IMR-90 (cell line): Measurements from ENCODE around the gene ADRB2. TPM values are rescaled to one million over a fixed set of nuclear protein-coding genes. Genes with fewer than 3 reads are reported as not detected.

Experiments
- ATAC-seq: fragments of 200-7000 bp; cut with Tn5 transposase; 2 replicates; pipeline ENCODE4 v1.9.1; 2020; ENCODE audit warnings: low read depth, mild to moderate bottlenecking, moderate library complexity
- BruUV-seq: library from RNA; stranded (reverse); fragments of 400-500 nt; replicated peaks from 2 replicates; lab custom pipeline; 2021; lab: Mats Ljungman, UMichigan
- CTCF ChIA-PET: fragments of 300-600 bp; formaldehyde crosslinking; extraction: SDS; loops from one replicate; lab custom pipeline; 2021; ENCODE audit warnings: antibody characterized with exemption; lab: Yijun Ruan, JAX
- POLR2A ChIA-PET: fragments of 300-600 bp; sonication (Branson Sonifier 250); formaldehyde crosslinking; loops from one replicate; lab custom pipeline; 2022; ENCODE audit warnings: antibody characterized with exemption; ENCODE audit not compliant: unreplicated experiment; lab: Charles Lee
- DNase-seq: peaks from one replicate; pipeline ENCODE4 v3.0.0; 2013
- H2AFZ ChIP-seq: replicated peaks from 2 replicates; pipeline ENCODE3; 2013; ENCODE audit warnings: low read length, mild to moderate bottlenecking; ENCODE audit not compliant: poor library complexity
- H2AK5ac ChIP-seq: 2 replicates; pipeline ENCODE4 v1.6.1; 2013; ENCODE audit warnings: low read depth, low read length, inconsistent platforms
- H2AK9ac ChIP-seq: replicated peaks from 2 replicates; pipeline ENCODE3; 2013; ENCODE audit warnings: mild to moderate bottlenecking, low read depth, low read length, moderate library complexity; ENCODE audit not compliant: poor library complexity
- H2BK120ac ChIP-seq: 2 replicates; pipeline ENCODE4 v1.6.1; 2013; ENCODE audit warnings: low read depth, low read length, inconsistent platforms
- H2BK15ac ChIP-seq: 3 replicates; pipeline ENCODE4 v1.6.1; 2013; ENCODE audit warnings: low read depth, low read length, inconsistent platforms
- H2BK20ac ChIP-seq: 2 replicates; pipeline ENCODE4 v1.6.1; 2013; ENCODE audit warnings: low read depth, mild to moderate bottlenecking, inconsistent platforms, low read length, moderate library complexity
- H2BK5ac ChIP-seq: 2 replicates; pipeline ENCODE4 v1.6.1; 2013; ENCODE audit warnings: mild to moderate bottlenecking, low read depth, low read length, inconsistent platforms; ENCODE audit not compliant: poor library complexity, severe bottlenecking
- H3K14ac ChIP-seq: replicated peaks from 2 replicates; pipeline ENCODE4 v1.6.1; 2013; ENCODE audit warnings: low read depth, low read length, inconsistent platforms
- H3K18ac ChIP-seq: 2 replicates; pipeline ENCODE4 v1.6.1; 2013; ENCODE audit warnings: low read depth, low read length, control low read depth
- H3K23ac ChIP-seq: 2 replicates; pipeline ENCODE4 v1.6.1; 2013; ENCODE audit warnings: low read depth, low read length, inconsistent platforms
- H3K27ac ChIP-seq: 2 replicates; pipeline ENCODE4 v1.5.1; 2013; ENCODE audit warnings: mild to moderate bottlenecking, control low read depth, low read length; ENCODE audit not compliant: insufficient read depth
- H3K27me3 ChIP-seq: 2 replicates; pipeline ENCODE4 v1.6.1; 2013; ENCODE audit warnings: low read length; ENCODE audit not compliant: control insufficient read depth, insufficient read depth
- H3K36me3 ChIP-seq: 2 replicates; pipeline ENCODE4 v1.6.1; 2013; ENCODE audit warnings: low read length, mixed read lengths; ENCODE audit not compliant: control insufficient read depth, insufficient read depth
- H3K4ac ChIP-seq: 2 replicates; pipeline ENCODE4 v1.6.1; 2013; ENCODE audit warnings: low read depth, low read length, inconsistent platforms
- H3K4me1 ChIP-seq: 2 replicates; pipeline ENCODE4 v1.6.1; 2013; ENCODE audit warnings: low read length, mixed read lengths; ENCODE audit not compliant: control insufficient read depth, insufficient read depth
- H3K4me2 ChIP-seq: 2 replicates; pipeline ENCODE4 v1.6.1; 2013; ENCODE audit warnings: low read depth, mild to moderate bottlenecking, control low read depth, low read length, moderate library complexity
- H3K4me3 ChIP-seq: 2 replicates; pipeline ENCODE4 v1.5.1; 2013; ENCODE audit warnings: low read depth, mild to moderate bottlenecking, control low read depth, low read length, moderate library complexity; ENCODE audit not compliant: insufficient read depth
- H3K56ac ChIP-seq: 2 replicates; pipeline ENCODE4 v1.6.1; 2013; ENCODE audit warnings: low read length, inconsistent platforms; ENCODE audit not compliant: insufficient read depth; ENCODE audit errors: extremely low read depth
- H3K79me1 ChIP-seq, 2 experiments: 2 replicates each; pipeline ENCODE4 v1.6.1; 2013; ENCODE audit warnings: low read length in 2 of 2, inconsistent platforms in 1 of 2, low read depth in 1 of 2
- H3K9ac ChIP-seq: 2 replicates; pipeline ENCODE4 v1.6.1; 2013; ENCODE audit warnings: low read depth, low read length, control low read depth
- H3K9me1 ChIP-seq: 2 replicates; pipeline ENCODE4 v1.6.1; 2013; ENCODE audit warnings: low read length, inconsistent platforms; ENCODE audit not compliant: insufficient read depth
- H3K9me3 ChIP-seq: 2 replicates; pipeline ENCODE4 v1.6.1; 2013; ENCODE audit warnings: low read length; ENCODE audit not compliant: control insufficient read depth, insufficient read depth
- H4K20me1 ChIP-seq: 2 replicates; pipeline ENCODE4 v1.6.1; 2013; ENCODE audit warnings: low read length, inconsistent platforms; ENCODE audit not compliant: insufficient read depth
- H4K5ac ChIP-seq: 2 replicates; pipeline ENCODE4 v1.6.1; 2013; ENCODE audit warnings: mild to moderate bottlenecking, low read depth, low read length, control low read depth
- H4K8ac ChIP-seq, 2 experiments: 2 replicates each; pipeline ENCODE4 v1.6.1; 2013; ENCODE audit warnings: low read depth in 2 of 2, low read length in 2 of 2, control low read depth in 1 of 2, inconsistent platforms in 1 of 2
- H4K91ac ChIP-seq: 2 replicates; pipeline ENCODE4 v1.6.1; 2013; ENCODE audit warnings: low read depth, low read length, inconsistent platforms; ENCODE audit not compliant: insufficient read depth
- FOS ChIP-seq: fragments of 150-350 bp; IDR thresholded peaks from 2 replicates; pipeline ENCODE4 v1.6.1; 2016; ENCODE audit warnings: low read depth, low read length
- dilution Hi-C: fragments of 300-500 bp; cut with HindIII; formaldehyde crosslinking; loops from one replicate; pipeline ENCODE4 v1.14.3; 2018; ENCODE audit warnings: low sequenced_read_pairs; ENCODE audit not compliant: unreplicated experiment
- in situ Hi-C: fragments of 300-500 bp; cut with MboI; formaldehyde crosslinking; loops from 3 replicates; pipeline ENCODE4 v1.14.3; 2019; ENCODE audit warnings: low sequenced_read_pairs, inconsistent platforms, mixed read lengths
- intact Hi-C: fragments of 100-400 bp; cut with micrococcal nuclease; formaldehyde crosslinking; loops from 2 replicates; pipeline ENCODE4 v1.10.0; 2022
- polyA plus RNA-seq, 3 experiments: library from polyadenylated mRNA; depleted of rRNA; stranded (reverse); fragments of >200 nt; gene quantifications; 2 replicates each; pipeline ENCODE4 v1.2.3, GENCODE V29; 2012; ENCODE audit warnings: low replicate concordance in 1 of 3
- total RNA-seq: library from RNA; depleted of rRNA; stranded (reverse); fragments of >200 nt; gene quantifications from 2 replicates; pipeline ENCODE4 v1.2.3, GENCODE V29; 2012
- TF ChIP-seq, protein P1 (sequence below): fragments of 150-350 bp; IDR thresholded peaks from 2 replicates; pipeline ENCODE4 v1.6.1; 2016; ENCODE audit warnings: low read depth, mild to moderate bottlenecking, low read length, moderate library complexity, borderline replicate concordance

The ADRB2 gene
- total and polyA plus RNA-seq, 2 of the 4 experiments (the other 2 are of a cell fraction) = 1.6 to 3.4 TPM

DNA sequence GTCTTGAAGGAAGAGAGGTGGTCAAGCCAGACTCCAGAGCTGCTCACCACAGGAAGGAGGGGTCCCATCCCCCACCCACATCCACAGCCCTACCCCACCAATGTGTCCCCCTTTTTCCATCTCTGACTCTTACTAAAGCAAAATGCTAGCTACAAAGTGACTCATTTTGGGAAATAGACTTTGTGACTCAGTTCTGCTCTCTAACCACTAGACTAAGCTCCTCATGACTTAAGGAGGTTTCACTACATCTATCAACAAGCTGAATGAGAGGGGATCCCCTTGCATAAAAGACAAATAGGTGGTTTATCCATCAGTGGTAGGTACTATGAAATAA, 35.1 kb upstream of the ADRB2 start:
- TF ChIP-seq, protein P1, sequence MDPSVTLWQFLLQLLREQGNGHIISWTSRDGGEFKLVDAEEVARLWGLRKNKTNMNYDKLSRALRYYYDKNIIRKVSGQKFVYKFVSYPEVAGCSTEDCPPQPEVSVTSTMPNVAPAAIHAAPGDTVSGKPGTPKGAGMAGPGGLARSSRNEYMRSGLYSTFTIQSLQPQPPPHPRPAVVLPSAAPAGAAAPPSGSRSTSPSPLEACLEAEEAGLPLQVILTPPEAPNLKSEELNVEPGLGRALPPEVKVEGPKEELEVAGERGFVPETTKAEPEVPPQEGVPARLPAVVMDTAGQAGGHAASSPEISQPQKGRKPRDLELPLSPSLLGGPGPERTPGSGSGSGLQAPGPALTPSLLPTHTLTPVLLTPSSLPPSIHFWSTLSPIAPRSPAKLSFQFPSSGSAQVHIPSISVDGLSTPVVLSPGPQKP = no peak
- peak; percentile 82 for TF ChIP-seq FOS
- H4K91ac ChIP-seq = no peak overlapping the region
- no peak overlapping the region; the same call in 1 of the 2 replicates for H3K4me2 ChIP-seq
- H3K56ac ChIP-seq = no peak overlapping the region
- ChIA-PET CTCF (interaction anchor here (1.5 kb wide), 1 partner anchor 50 kb away, joined by 5 read pairs; no protein-coding TSS in a partner anchor), POLR2A (no interaction called here)
- no peak overlapping the region for H2BK15ac ChIP-seq
- H3K4me1 ChIP-seq = peaks cover 12% of the 10 kb centered on the region
- H4K20me1 ChIP-seq = no peaks in the 10 kb centered on the region
- H3K27ac ChIP-seq = no peak overlapping the region
- BruUV-seq = no TSS peak
- no peak overlapping the region for H2AFZ ChIP-seq
- no peaks in the 10 kb centered on the region for H3K79me1 ChIP-seq
- no peak overlapping the region for H2BK20ac ChIP-seq
- H2BK120ac ChIP-seq = no peak overlapping the region
- H2BK5ac ChIP-seq = peak overlapping the region; percentile 57
- no peak overlapping the region for H2AK9ac ChIP-seq
- peaks cover 2% of the 10 kb centered on the region; the same call in 1 of the 2 replicates for H3K9me3 ChIP-seq
- H3K4ac ChIP-seq = no peak overlapping the region
- dilution Hi-C loops = no loop called here
- peaks cover 12% of the 10 kb centered on the region; the same call in 1 of the 2 replicates for H3K9me1 ChIP-seq
- H3K9ac ChIP-seq = no peak overlapping the region
- in situ Hi-C loops = no loop called here
- no peak overlapping the region for H3K23ac ChIP-seq
- no peak overlapping the region for H3K14ac ChIP-seq
- H3K18ac ChIP-seq = no peak overlapping the region
- H2AK5ac ChIP-seq = no peak overlapping the region
- no peak overlapping the region for H3K4me3 ChIP-seq
- ATAC-seq = peak; percentile 33; the same call in 1 of the 2 replicates
- no peak overlapping the region; a peak in 1 of 4 replicates for H4K8ac ChIP-seq
- H3K27me3 ChIP-seq = no peaks in the 10 kb centered on the region
- H4K5ac ChIP-seq = no peak overlapping the region
- DNase-seq = peak; percentile 84
- H3K36me3 ChIP-seq = no peaks in the 10 kb centered on the region
- intact Hi-C loops = no loop called here
